Measurements from ENCODE around the gene FBXO24.
"Not testable (repeated sequence)": the region's sequence is repeated elsewhere in the genome, so short reads cannot be mapped to it uniquely, and the experiment has no call there.

Gene FBXO24

GRCh38 chr7:100586266-100587025 lies at the start of gene FBXO24:
Gene FBXO24 (plus strand): TSS chr7:100586328. CDS start chr7:100586626, 298 bp downstream.
- DNase-seq (ENCODE audit: low read depth, low spot score), result peak; percentile 100

- not testable (repeated sequence) for DNase-seq (ENCODE audit: low read depth, low spot score)
Measured at GRCh38 chr7:100536695-100537094, 49.4 kb upstream of the FBXO24 start.

- no peak for DNase-seq (ENCODE audit: low read depth, low spot score)
Measured at GRCh38 chr7:100538348-100538653, 47.8 kb upstream of the FBXO24 start.

GRCh38 chr7:100538654-100539435 lies 47.3 kb upstream of the FBXO24 start, which contains the start of gene AGFG2:
Gene AGFG2 (plus strand): TSS chr7:100539203. CDS start chr7:100539347, 144 bp downstream.
- peak; percentile 100 for DNase-seq (ENCODE audit: low read depth, low spot score)

- DNase-seq (ENCODE audit: low read depth, low spot score), result no peak
Measured at GRCh38 chr7:100539436-100540006, 46.6 kb upstream of the FBXO24 start.

- no peak for DNase-seq (ENCODE audit: low read depth, low spot score)
Measured at GRCh38 chr7:100540073-100540723, 45.9 kb upstream of the FBXO24 start.

GRCh38 chr7:100541309-100541708 lies 44.8 kb upstream of the FBXO24 start:
- not testable (repeated sequence) for DNase-seq (ENCODE audit: low read depth, low spot score)

- no peak for DNase-seq (ENCODE audit: low read depth, low spot score)
Measured at GRCh38 chr7:100543586-100543985, 42.5 kb upstream of the FBXO24 start.

- no peak for DNase-seq (ENCODE audit: low read depth, low spot score)
Measured at GRCh38 chr7:100544386-100544785, 41.7 kb upstream of the FBXO24 start.

GRCh38 chr7:100544967-100545359 lies 41.2 kb upstream of the FBXO24 start:
- DNase-seq (ENCODE audit: low read depth, low spot score), result no peak

- peak; percentile 81 for DNase-seq (ENCODE audit: low read depth, low spot score)
Measured at GRCh38 chr7:100545360-100546128, 40.6 kb upstream of the FBXO24 start.

- DNase-seq (ENCODE audit: low read depth, low spot score), result no peak
Measured at GRCh38 chr7:100546129-100546925, 39.8 kb upstream of the FBXO24 start.

- DNase-seq (ENCODE audit: low read depth, low spot score), result no peak
Measured at GRCh38 chr7:100546926-100547800, 39.0 kb upstream of the FBXO24 start.

GRCh38 chr7:100547872-100548271 lies 38.3 kb upstream of the FBXO24 start:
- no peak for DNase-seq (ENCODE audit: low read depth, low spot score)

- not testable (repeated sequence) for DNase-seq (ENCODE audit: low read depth, low spot score)
Measured at GRCh38 chr7:100548446-100548845, 37.7 kb upstream of the FBXO24 start.

GRCh38 chr7:100552532-100552931 lies 33.6 kb upstream of the FBXO24 start:
- DNase-seq (ENCODE audit: low read depth, low spot score), result no peak

- DNase-seq (ENCODE audit: low read depth, low spot score), result no peak
Measured at GRCh38 chr7:100553032-100553431, 33.1 kb upstream of the FBXO24 start.

- DNase-seq (ENCODE audit: low read depth, low spot score), result no peak
Measured at GRCh38 chr7:100555701-100556100, 30.4 kb upstream of the FBXO24 start.

- DNase-seq (ENCODE audit: low read depth, low spot score), result no peak
Measured at GRCh38 chr7:100556541-100556940, 29.6 kb upstream of the FBXO24 start.

All from ELF-1 (cell line).